GM18520 (cell line): ENCODE measurements around the gene MGAT3.
A peak's percentile ranks its signal among the peaks of the same experiment; 100 is the strongest.

ENCODE experiments used
- ATAC-seq: cut with Tn5 transposase; IDR thresholded peaks from one replicate; pipeline ENCODE4 v1.9.1; 2021; ENCODE audit not compliant: unreplicated experiment

MGAT3 gene

GRCh38 chr22:39525658-39525975, 68.8 kb downstream of the MGAT3 start:
- ATAC-seq: no peak

- ATAC-seq: no peak
Observed at GRCh38 chr22:39526736-39527171, 69.9 kb downstream of the MGAT3 start.

- ATAC-seq: no peak
Observed at GRCh38 chr22:39527481-39527961, 70.7 kb downstream of the MGAT3 start.

DNA sequence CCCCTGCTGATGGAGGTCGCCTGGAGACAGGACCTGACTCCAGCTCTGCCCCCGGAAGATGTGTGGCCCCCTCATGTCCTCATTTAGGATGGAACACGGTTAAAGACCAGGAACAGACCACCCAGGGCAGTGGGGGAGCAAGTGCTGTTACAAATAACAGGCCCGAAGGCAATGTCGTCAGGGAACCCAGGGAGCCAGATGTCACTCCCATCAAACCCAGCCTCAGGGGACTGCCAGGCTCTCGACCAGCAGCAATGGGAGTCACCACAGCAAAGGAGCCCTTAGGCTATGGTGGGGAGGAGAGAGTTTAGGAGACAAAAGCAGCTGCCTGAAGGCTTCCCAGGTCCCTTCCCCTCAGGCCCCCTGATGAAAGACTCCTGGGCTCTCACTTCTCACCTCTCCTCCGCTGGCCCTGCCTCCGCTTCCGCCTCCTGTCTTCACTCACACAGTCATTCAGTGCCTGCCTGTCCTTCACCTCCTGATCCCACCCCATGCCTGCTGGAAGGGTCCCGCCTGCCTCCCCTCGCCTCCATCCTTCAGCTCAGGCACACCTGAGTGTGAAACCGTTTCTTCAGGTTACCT, 71.4 kb downstream of the MGAT3 start:
- no peak for ATAC-seq

DNA sequence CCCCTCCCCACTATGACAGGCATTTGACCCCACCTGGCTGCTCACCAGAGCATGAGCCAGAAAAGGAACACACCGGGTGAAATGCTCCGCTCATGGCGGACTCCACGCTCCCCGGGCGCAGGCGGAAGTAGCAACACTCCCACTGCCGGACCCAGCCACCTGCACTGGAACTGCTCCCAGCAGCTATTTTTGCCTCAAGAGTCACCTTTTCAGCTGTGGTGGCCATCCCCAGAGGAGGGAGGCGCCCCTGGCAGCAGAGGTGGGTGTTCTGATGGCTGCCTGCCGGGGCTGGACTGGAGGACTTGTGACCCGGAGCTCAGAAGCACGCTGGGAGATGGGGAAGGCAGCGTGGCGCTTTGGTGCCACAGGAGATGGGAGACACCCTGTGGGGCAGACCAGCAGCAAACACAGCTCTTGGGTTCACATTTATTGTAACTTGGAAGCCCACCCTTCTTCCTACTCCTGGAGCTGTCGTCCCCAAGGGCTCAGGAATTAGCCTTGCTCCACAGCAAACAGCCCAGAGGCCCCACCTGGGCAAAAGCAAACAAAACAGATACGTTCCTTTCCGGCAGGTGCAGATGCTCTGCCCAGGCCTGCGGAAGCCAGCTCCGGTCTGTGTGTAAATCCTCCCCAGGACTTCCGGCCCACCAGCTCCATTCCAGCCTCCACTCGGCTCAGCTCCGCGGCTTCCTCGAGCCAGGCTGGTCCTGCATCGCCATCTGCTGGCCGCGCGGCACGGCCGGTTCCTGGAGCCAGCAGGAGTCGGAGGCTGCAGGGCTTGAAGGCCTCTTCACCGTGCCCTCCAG, 72.1 kb downstream of the MGAT3 start:
- ATAC-seq: peak; percentile 21

GRCh38 chr22:39529487-39529851, 72.7 kb downstream of the MGAT3 start:
- no peak for ATAC-seq

- no peak for ATAC-seq
Observed at GRCh38 chr22:39530116-39530515, 73.3 kb downstream of the MGAT3 start.

- no peak for ATAC-seq
Observed at GRCh38 chr22:39530692-39531331, 74.0 kb downstream of the MGAT3 start.

- ATAC-seq: peak; percentile 76
Observed at GRCh38 chr22:39532215-39533073, 75.6 kb downstream of the MGAT3 start, which contains the start of gene RPS19BP1. RPS19BP1 (minus strand) TSS chr22:39532748; CDS start chr22:39532738, 10 bp downstream.

- no peak for ATAC-seq
Observed at GRCh38 chr22:39534092-39534506, 77.3 kb downstream of the MGAT3 start.

- no peak for ATAC-seq
Observed at GRCh38 chr22:39534591-39535356, 78.0 kb downstream of the MGAT3 start.

GRCh38 chr22:39535357-39535725, 78.5 kb downstream of the MGAT3 start:
- no peak for ATAC-seq

- no peak for ATAC-seq
Observed at GRCh38 chr22:39535831-39536449, 79.1 kb downstream of the MGAT3 start.

GRCh38 chr22:39536711-39537110, 79.9 kb downstream of the MGAT3 start:
- ATAC-seq: no peak

GRCh38 chr22:39537975-39538374, 81.2 kb downstream of the MGAT3 start:
- ATAC-seq: no peak
